Skeletal muscle cell (primary cell): Measurements from ENCODE around the gene GPX5.

Source experiments
- DNase-seq: peaks from one replicate; pipeline ENCODE4 v3.0.0-alpha.2; 2010; ENCODE audit warnings: low read depth
- H3K4me3 ChIP-seq: 2 replicates; pipeline ENCODE4 v1.5.1; 2011; ENCODE audit warnings: low read depth, mild to moderate bottlenecking, control low read depth, low read length, moderate library complexity

GPX5 gene

GRCh38 chr6:28551891-28552666 is 26.4 kb downstream of the GPX5 start:
- H3K4me3 ChIP-seq, result no peak overlapping the region
- DNase-seq, result no peak

GRCh38 chr6:28553384-28553985 is 27.8 kb downstream of the GPX5 start:
- DNase-seq, result no peak
- no peak overlapping the region for H3K4me3 ChIP-seq

GRCh38 chr6:28553986-28554881 is 28.6 kb downstream of the GPX5 start:
- H3K4me3 ChIP-seq, result no peak overlapping the region

DNA sequence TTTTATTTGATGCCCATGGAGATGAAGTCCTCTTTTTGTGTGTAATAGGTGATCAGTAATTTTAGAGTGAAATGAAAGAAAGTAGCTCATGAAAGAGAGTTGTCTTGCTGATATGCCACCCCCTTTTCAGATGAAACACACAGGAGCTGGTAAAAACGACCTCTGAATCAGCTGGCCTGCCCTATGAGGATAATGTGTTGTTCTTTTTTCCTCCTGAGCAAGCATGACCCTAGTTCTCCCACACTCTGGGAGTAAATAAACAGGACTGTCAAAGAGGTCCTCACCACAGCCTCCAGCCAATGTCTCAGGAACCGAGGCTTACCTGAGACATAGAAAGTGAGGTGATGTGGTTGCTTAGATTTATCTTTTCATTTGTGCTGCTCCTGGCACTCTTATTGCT is 29.5 kb downstream of the GPX5 start:
- DNase-seq, result no peak
- H3K4me3 ChIP-seq, result no peak overlapping the region

More at GRCh38 chr6:28553986-28554881, 28.6 kb downstream of the GPX5 start:
- DNase-seq, result no peak

DNA sequence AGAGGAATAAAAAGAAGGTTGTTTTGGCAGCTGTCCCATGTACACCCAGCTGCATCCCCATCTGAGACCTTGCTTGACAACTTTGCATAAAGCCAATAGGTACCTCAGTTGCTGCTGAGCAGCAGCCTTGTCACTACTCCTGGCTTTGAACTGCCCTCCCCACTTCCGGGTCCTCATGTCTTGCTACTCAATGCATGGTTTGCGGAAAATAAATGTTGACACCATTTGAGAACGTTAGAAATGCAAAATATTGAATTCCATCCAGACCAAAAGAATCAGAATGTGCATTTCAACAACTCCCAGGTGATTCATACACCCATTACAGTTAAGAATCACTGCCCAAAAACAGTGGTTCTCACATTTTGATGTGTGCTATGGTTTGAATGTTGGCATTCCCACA is 32.9 kb downstream of the GPX5 start:
- no peak overlapping the region for H3K4me3 ChIP-seq
- DNase-seq, result no peak

- no peak for DNase-seq
- no peak overlapping the region for H3K4me3 ChIP-seq
These were observed 37.9 kb downstream of the GPX5 start for GRCh38 chr6:28563430-28564095.

DNA sequence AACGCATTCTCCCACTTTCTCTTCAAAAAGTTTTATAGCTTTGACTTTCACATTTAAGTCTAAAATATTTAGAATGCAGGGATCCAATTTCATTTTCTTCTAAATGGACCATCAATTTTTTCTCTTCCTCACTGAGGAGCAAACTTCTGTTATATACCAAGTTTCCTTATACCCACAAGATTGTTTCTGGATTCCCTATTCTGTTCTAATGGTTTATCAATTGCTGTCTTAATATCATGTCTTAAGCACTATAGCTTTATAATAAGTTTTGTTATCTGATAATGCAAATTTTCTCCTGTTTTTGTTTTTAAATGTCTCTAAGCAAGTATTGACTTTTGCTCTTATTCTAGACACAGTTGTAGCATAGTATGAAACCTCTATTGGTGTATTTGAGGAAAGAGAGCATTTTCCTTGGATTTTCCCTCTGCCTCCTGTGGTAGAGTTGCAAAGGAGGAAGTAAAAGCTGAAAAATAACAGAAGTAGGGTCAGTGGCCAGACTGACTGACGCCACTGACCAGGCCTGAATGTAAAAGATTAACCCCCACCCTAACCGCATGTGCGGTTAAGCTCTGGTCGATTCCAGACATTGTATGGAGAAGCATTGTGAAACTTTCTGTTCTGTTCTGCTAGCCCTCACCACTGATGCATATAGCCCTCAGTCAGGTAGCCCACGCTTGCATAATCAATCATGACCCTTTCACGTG is 40.3 kb downstream of the GPX5 start:
- H3K4me3 ChIP-seq, result no peak overlapping the region
- DNase-seq, result no peak

DNA sequence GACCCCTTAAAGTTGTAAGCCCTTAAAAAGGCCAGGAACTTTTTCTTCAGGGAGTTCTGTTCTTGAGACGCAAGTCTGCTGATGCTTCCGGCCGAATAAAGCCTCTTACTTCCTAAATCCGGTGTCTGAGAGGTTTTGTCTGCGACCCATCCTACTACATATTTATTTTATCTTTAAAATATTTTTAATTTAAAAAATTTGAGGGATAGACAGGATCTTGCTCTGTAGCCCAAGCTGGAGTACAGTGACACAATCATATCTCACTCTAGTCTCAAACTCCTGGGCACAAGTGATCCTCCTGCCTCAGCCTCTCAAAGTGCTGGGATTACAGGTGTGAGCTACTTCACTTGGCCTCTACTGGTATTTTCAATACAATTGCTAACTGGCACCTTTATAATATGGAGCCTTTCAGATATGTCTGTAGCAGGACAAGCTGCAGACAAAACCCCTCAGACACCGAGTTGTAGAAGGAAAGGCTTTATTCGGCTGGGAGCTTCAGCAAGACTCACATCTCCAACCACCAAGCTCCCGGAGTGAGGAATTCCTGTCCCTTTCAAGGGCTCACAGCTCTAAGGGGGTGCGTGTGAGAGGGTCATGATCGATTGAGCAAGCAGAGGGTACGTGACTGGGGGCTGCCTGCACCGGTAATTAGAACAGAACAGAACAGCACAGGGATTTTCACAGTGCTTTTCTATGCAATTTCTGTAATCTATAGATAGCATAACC is 41.0 kb downstream of the GPX5 start:
- no peak overlapping the region for H3K4me3 ChIP-seq
- DNase-seq, result no peak

DNA sequence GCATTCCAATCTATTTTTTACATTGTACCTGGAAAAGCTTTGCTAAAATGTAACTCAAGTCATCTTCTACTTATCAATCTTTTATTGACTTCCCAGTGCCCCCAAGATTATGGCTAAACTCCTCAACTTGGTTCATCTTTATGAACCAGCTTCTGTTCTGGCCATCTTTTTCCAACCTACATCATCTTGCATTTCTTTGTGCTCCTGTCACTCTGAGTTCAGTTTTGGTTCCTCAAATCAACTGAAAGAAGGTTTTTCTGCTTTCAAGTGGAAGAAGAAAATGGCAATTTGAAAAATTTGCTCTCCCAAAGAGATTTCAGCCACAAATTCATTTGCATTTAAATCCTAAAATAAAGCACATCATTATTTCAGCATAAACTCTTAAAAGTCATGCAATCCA is 41.8 kb downstream of the GPX5 start:
- no peak overlapping the region for H3K4me3 ChIP-seq
- no peak for DNase-seq

- no peak overlapping the region for H3K4me3 ChIP-seq
- DNase-seq, result no peak
These were observed 42.9 kb downstream of the GPX5 start for GRCh38 chr6:28568515-28569108.

- no peak overlapping the region for H3K4me3 ChIP-seq
- no peak for DNase-seq
These were observed 44.1 kb downstream of the GPX5 start for GRCh38 chr6:28569748-28570147.

GRCh38 chr6:28580475-28580874 is 54.8 kb downstream of the GPX5 start:
- no peak overlapping the region for H3K4me3 ChIP-seq
- no peak for DNase-seq

- no peak for DNase-seq
- no peak overlapping the region for H3K4me3 ChIP-seq
These were observed 57.8 kb downstream of the GPX5 start for GRCh38 chr6:28583463-28583862.
